ENCODE results near the gene MNT.

MNT gene

GRCh38 chr17:2335726-2336214, 65.1 kb downstream of the MNT start:
- no peaks in the 10 kb centered on the region for H3K9me3 ChIP-seq (ENCODE audit: control insufficient read depth, insufficient read depth, low read length)
- peak overlapping the region; percentile 80 for H3K9ac ChIP-seq (ENCODE audit: low read depth, low read length)
- H3K4me1 ChIP-seq (ENCODE audit: insufficient read depth, low read length): peaks cover 6% of the 10 kb centered on the region
- H3K36me3 ChIP-seq (ENCODE audit: insufficient read depth, low read length): peaks cover 42% of the 10 kb centered on the region
